PFSK-1 (cell line): ENCODE data around the gene FOXA2.

Experiments used
- POLR2AphosphoS5 ChIP-seq: IDR thresholded peaks from 2 replicates; pipeline ENCODE4 v1.6.1; 2012; ENCODE audit warnings: low read depth, mild to moderate bottlenecking, control low read depth, low read length, moderate library complexity
- TAF1 ChIP-seq: IDR thresholded peaks from 2 replicates; pipeline ENCODE4 v1.6.1; 2012; ENCODE audit warnings: low read length, control low read depth, borderline replicate concordance; ENCODE audit not compliant: insufficient read depth

GRCh38 chr20:22620342-22620741 is 36.0 kb upstream of the FOXA2 start:
- TF ChIP-seq POLR2AphosphoS5, result no peak
- TF ChIP-seq TAF1, result no peak
